GM21619 (cell line): ENCODE measurements around the gene PRTFDC1.
"Not testable (repeated sequence)": the region's sequence is repeated elsewhere in the genome, so short reads cannot be mapped to it uniquely, and the experiment has no call there.

Experiments
- ATAC-seq: cut with Tn5 transposase; IDR thresholded peaks from one replicate; pipeline ENCODE4 v1.9.1; 2021; ENCODE audit not compliant: unreplicated experiment

Gene PRTFDC1

DNA sequence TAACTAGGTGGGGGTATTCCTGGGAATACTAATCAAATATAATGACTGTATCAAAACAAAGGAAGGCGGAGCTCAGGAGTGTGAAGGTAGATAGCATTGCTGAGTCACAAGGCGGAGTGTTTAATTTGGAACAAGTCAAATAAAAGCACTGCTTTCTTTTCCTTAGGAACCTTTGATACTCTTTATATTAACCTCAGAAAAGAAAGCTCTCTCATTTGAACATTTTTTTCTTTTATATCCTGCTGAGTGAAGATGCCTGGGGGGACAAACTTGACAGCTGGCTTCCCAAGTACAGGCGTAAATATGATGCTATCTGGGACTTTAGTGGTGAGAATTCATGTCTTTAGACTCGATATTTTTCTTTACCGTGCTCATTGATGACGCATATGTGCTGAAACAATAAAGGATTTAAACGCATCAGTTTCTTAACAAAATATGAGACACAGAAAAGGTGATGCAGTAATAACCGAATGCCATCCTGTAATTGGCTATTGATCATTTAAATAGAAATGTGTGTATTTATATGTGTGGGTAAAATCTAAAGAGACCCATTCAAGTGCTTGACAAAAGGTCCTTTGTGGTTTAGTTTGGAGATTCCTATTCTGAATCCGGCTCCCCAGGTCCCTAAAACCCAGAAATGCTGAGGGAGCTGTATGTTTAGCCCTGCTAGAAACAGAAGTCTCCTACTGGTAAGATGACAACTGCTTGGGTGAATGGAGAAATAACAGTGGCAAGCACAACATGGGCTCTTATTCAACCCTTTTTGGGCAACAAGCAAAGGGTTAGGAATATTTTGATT, 102.7 kb downstream of the PRTFDC1 start:
- ATAC-seq = no peak

DNA sequence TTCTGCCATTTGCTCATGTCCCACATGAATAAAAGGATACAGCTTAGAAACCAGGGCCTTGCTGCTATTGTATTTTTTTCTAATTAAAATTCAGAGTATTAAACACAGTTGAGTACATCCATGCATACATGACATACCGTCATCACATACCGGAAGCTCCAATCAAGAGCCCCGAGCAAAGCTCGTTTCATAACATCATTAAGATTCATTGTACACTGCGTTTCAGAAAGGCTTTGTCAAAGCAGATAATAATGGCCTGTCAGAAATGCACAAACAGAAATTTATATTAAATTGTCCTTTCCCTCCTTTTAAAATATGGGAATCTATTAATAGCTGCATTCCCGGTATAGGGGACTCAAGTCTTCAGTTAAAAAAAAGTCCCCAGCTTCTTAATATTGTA, 103.4 kb downstream of the PRTFDC1 start:
- ATAC-seq = no peak

DNA sequence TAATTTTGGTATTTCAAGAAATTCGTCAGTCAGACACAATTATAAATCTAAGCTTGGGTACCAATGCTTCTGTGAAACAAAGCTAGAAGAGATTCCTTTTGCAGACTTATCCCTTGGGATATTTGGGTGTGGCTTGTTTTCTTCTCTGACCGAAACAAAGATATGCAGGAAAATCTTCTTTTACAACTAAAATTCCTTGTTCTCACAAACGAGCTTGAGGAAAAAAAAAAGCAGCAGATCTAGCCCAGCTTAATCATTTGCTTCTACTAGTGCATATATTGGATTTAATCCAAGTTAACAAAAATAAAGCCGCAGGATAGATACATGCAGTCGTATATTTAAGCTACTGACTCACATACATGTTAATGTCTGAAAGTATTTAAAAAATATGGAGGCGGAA, 104.2 kb downstream of the PRTFDC1 start:
- ATAC-seq = no peak

DNA sequence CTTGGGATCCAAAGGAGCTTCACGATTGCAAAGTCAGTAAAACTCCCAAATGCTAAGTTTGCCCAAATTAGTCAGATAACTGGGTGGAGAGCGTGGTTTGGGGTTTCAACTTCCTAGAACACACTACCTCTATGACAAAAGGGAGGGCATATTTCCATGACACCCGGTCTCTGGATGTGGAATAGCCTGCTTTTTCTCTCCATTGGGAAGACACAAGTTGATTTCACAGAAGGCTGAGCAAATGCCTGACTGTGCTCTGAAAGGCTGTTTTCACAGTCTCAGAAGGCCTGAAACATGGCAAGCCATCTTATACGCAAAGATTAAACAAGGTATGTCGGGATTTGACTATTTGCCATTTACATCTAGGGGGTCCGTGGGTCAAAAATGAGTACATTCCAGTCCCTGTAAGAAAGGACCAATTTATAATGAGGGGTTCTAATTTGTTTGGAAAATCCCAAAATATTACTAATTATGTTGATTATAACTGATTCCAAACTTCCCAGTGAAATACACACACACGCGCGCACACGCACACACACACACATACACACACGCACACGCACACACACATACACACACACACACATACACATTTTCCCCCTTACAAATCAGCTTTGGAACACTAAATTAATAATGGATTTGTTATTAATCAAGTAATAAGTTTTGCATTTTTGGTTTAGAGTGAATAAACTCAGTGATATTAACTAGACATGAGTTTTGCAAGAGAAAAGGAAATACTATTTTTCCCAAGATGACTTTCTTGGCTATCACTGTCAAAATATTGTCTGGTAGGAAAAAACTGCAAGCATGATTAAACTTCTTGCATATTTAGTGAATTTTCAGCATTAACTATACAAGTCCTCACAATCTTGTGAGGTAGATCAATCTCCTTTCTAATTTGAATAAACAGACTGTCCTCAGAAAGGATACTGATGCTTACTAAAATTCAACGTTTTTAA, 105.0 kb downstream of the PRTFDC1 start:
- ATAC-seq = no peak

DNA sequence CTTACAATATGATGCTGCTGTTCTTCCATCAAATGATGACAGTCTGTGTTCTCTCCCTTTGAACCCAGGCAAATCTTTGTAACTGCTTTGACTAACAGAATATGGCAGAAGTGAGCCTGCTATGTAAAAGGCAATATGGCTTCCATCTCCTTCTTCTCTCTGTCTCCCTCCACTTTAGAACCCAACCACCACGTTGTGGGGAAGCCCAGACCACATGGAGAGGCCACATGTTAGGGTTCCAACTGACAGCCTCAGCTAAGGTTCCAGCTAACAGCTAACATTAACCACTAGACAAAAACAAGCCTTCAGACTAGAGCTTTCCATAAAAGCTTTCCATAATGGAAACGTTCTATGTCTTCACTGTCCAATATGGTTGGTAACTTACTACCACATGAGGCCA, 107.7 kb downstream of the PRTFDC1 start:
- no peak for ATAC-seq

DNA sequence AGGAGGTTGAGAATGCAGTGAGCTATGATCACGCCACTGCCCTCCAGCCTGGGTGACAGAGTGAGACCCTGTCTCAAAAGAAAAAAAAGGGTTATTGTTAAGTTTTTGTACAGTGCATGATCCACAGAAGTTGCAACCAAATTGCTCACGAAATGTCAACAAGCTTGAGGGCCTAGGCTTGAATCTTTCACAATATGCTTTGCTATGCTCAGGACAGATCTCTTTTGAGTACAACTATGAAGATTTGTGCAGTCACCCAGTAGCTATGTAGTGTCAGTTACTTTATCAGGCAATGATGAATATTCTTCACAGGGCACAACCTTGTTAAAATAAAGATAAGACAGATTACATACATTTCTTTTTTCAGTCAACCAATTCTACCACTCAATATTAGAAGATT, 109.2 kb downstream of the PRTFDC1 start:
- no peak for ATAC-seq

DNA sequence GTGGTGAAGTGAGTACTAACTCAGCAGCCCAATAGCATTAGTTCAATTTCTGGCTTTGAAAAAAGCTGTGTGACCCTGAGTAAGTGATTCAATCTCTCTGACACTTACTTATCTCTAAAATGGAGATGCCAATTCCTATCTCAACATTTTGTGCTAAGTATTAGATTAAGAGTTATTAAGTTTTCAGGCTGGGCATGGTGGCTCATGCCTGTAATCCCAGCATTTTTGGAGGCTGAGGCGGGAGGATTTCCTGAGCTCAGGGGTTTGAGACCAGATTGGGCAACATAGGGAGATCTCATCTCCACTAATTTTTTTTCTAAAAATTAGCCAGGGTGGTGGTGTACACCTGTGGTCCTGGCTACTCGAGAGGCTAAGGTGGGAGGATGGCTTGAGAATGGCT, 109.5 kb downstream of the PRTFDC1 start:
- ATAC-seq = no peak

DNA sequence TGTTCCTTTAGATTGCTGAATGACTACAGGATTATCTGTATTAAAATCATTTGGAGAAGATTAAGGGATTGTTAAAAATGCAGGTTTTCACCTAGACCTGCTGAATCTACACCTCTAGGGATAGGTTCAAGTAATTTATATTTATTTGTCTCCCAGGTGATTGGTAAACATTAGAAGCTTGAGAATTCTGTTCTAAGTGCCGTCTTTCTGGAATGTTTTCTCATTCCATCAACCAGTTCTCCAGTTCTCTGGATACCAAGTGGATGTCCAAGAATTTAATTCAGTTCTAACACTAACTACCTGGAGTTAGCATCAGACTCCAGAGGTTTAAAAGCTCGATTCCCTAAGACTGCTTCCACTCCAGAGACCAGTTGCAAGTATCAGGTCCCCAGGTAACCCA, 110.9 kb downstream of the PRTFDC1 start:
- no peak for ATAC-seq

DNA sequence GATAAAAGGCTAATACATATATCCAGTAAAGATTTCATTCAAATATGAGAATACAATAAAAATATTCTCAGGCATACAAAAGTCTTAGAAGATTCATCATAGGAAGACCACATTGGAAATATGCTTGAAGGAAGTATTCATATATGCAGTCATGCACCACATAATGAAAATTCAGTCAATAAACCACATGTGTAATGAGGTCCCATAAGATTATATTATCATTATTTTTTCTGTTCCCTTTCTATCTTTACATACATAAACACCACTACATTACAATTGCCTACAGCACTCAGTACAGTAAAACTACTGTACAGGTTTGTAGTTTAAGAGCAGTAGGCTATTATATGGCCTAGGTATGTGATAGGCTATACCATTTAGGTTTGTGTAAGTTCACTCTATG, 111.6 kb downstream of the PRTFDC1 start:
- no peak for ATAC-seq

DNA sequence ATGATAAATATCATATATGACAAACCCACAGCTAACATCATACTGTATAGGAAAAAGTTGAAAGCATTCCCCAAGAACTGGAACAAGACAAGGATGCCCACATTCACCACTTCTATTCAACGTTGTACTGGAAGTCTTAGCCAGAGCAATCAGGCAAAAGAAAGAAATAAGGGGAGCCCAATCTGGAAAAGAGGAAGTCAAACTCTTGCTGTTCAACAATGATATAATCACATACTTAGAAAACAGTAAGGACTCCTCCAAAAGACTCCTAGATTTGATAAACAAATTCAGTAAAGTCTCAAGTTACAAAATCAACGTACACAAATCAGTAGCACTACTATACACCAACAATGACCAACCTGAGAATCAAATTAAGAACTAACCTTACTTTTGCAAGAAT, 114.6 kb downstream of the PRTFDC1 start:
- ATAC-seq = not testable (repeated sequence)

DNA sequence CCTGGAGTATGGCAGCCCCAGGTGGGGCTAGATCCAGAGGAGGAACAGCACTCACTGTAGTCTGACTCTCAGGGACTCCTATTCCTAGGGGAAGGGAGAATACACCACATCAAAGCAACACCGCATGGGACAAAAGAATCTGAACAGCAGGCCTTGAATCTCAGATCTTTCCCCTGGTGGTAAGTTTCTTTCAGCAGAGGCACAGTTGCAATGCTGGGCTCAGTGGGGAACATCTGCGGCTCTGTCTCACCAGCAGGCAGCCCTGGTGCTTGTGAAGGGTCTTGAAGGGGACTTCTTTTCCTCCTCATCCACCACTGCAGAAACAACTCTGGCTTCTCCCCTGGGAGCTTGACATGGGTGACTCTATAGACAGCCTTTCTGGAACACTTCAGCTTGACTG, 117.5 kb downstream of the PRTFDC1 start:
- ATAC-seq = no peak

DNA sequence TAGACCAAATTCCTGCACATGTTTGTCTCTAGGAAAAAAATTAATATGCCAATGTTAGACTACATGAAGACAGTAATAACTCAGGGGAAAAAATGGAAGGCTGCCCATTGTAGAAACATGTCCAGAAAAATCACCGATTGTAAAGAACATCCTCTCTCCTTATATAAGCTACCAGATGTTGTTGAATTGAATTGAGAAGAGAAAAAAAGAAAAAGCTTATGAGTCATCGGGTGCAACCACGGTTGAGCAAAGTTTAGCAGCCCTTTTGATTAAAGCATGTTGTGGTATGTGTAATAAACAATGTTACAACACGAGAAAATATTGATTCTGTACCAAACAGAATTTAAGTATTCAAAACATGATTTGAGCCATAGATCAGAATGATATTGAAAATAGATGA, 126.4 kb downstream of the PRTFDC1 start:
- ATAC-seq = no peak

DNA sequence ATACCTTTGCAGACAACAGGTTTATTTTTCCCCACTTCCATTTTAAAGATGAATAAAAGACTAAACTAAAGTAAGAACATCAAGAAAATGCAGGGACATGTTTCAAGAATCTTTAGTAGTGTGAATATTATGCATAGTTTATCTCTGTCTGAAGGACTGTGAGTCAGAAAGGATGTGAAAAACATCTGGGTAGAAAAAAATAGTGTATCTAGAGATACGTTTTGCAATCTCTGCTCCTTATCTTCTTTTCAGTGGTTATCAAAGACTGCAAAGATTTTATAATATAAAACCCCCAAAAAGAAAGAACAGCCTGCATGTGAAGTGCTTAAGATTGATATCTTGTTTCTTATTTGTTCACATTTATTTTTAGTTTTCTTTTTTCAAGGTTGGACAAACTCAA, 126.9 kb downstream of the PRTFDC1 start:
- no peak for ATAC-seq

DNA sequence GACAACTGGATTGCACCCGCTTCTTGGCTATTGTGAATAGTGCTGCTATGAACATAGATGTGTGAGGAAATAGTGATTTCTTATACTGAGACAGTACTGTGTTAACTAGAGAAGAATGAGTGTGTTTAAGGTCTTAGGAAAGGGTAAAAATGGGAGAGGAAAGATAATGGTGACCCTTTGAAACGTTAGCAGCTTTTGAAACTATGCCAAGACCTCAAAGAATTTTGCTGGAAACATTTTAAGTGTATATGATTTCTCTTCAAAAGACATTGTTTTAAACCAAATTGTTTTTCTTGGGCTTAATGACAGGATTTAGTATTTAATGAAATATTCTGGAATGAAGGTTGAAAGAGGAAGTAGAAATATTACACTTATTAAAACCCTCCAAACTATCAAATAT, 127.9 kb downstream of the PRTFDC1 start:
- no peak for ATAC-seq

DNA sequence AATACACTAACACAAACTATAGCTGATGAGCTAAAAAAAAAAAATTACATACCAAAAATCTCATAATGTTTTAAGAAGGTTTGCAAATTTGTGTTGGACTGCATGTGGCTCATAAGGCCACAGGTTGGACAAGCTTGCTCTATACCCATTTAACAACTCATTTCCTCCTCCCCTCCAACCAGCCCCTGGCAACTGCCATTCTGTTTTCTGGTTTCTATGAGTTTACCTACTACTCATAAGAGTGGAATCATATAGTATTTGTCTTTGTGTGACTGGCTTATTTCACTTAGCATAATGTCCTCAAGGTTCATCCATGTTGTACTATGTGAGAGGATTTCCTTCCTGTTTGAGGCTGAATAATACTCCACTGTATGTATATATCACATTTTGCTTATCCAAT, 128.3 kb downstream of the PRTFDC1 start:
- no peak for ATAC-seq

DNA sequence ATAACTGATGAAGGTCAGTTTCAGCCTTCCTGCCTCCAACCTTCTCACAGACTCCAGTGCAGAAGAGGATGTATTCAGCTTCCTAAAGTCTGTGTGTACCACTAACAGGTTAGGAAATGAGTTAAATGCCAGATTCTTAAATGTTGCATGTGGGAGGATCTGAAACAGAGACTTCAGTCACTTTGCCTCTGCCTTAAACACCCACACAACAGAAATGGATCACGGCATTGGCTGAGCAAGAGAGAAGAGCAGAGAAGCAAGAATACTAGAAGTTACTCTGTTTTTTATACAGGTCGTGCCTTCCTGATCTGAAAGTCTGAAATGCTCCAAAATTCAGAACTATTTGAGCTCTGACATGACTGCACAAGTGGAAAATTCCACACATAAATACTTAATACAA, 129.8 kb downstream of the PRTFDC1 start:
- no peak for ATAC-seq

DNA sequence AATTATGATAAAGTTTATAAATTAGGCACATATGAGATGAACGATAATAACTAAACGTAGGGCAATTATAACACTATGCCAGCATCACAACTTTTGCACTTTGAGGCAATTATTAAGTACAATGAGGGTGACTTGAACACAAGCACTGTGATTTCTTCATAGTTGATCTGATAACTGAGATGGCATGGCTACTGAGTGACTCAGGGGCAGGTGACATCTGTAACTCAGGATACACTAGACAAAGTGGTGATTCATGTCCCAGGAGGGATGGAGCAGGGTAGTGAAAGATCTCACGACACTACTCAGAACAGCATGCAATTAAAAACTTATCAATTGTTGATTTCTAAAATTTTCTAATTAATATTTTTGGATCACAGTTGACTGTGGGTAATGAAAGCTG, 130.4 kb downstream of the PRTFDC1 start:
- ATAC-seq = no peak

DNA sequence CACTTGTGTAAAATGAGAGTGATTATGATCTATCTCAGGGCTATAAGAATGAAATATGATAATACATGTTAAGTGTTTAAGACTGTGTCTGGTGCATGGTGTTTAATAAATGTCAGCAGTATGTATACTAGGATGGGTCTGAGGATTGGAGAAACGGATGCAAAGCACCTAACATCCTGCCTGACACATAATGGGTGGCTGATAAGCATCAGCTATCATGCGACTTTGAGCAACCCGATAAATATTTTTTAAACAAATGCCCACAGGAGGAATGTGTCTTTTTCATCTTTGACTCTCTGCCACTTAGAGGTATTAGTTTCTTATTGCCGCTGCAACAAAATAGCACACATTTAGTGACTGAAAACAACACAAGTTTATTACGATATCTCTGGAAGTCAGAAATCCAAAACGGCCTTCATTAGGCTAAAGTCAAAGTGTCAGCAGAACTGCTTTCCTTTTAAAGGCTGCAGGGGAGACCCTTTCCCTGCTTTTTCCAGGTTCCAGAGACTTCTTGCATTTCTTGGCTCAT, 135.5 kb downstream of the PRTFDC1 start:
- no peak for ATAC-seq

DNA sequence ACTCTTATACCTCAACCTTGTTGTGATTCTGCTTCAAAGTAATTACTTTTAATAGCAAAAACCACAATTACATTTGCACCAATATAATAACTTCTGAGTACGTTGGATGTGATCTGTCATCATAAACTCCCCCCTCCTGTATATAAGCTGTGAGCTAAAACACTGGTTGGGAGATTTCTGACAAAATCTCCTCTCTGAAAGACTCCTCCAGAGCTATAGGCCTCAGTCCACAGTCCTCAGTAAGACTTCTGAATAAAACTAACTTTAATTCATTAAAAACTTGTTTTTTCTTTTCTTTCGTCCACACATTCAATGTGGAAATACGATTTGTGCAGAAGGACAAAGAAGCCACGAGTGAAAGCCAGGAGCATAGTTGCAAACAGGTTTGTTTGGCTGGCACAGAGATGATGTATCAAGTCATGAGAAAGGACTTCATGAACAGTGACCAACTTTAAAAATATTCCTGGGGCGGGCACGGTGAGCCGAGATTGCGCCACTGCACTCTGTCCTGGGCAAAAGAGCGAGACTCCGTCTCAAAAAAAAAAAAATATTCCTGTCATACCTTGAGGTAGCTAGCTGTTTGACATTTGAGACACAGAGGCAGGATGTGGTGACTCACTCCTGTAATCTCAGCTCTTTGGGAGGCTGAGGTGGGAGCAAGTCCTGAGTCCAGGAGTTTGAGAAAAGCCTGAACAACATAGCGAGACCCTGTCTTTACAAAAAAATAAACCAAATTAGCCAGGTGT, 137.7 kb downstream of the PRTFDC1 start:
- ATAC-seq = no peak

DNA sequence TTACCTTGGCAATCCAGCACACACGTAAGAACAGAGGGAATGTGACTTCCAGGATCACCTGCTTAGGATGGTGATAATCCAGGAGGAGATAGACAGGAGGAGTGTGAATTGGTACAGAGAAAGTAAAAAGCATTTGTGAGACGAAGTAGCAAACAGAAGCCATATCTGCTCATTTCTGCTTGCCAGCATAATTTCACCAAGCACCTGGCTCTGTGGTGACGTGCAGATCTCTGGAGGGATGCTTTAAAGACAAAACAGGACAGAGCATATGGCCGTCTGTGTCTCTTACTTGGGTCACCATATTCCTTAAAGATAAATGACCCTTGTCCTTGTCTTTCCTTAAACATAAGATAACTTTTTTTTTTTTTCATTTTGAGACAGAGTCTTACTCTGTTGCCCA, 138.6 kb downstream of the PRTFDC1 start:
- ATAC-seq = no peak

DNA sequence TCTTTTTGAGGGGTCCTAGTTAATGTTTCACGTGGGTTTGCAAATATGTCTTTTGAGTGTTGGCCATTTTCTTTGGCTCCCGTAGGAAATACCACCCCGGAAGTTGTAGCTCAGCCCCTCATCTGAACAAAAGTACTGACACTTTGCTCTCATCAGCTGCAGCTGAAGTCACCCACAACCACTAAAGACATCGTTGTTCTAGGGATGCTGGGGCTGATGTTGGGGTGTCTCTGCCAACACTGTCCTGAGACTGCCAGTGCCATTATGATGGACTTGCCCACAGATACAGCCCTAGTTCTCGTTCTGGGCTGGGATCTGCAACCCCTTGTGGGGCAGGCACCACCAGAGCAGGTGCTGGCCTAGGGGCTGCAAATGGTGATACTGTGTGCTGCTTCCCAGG, 146.1 kb downstream of the PRTFDC1 start:
- no peak for ATAC-seq
